ENCODE results near the gene DCC.

Gene DCC

DNA sequence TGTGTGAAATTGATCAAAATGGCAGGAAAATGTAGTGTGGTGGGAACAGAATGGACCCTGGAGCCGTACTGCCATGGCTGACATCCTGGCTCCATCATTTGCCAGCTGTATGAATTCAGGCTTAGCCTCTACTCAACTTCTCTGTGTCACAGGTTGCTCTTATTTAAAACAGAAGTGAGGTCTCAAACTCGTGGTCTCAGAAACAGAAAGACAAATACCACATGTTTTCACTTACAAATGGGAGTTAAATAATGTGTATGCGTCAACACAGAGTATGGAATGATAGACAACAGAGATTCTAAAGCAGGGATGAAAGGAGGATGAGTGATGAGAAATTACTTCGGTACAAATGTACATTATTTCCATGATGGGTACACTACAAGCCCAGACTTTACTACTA is 227.4 kb downstream of the DCC start:
- H3K9me3 ChIP-seq (ENCODE audit: control insufficient read depth in 2 of 2, low read length in 2 of 2): no peaks in the 10 kb centered on the region
- H3K36me3 ChIP-seq (ENCODE audit: control insufficient read depth in 2 of 2, insufficient read depth in 2 of 2, low read length in 2 of 2): no peaks in the 10 kb centered on the region
- H3K9ac ChIP-seq (ENCODE audit: low read depth in 1 of 2, low read length in 2 of 2): no peak overlapping the region
- no peak overlapping the region for H3K27ac ChIP-seq (ENCODE audit: low read depth in 2 of 2, low read length in 2 of 2)
- no peaks in the 10 kb centered on the region for H3K4me1 ChIP-seq (ENCODE audit: control insufficient read depth in 2 of 2, insufficient read depth in 2 of 2, low read length in 2 of 2)
- no peaks in the 10 kb centered on the region for H3K27me3 ChIP-seq (ENCODE audit: control insufficient read depth in 2 of 2, insufficient read depth in 2 of 2, low read length in 2 of 2)
- H3K4me3 ChIP-seq (ENCODE audit: low read length in 2 of 2): no peak overlapping the region

DNA sequence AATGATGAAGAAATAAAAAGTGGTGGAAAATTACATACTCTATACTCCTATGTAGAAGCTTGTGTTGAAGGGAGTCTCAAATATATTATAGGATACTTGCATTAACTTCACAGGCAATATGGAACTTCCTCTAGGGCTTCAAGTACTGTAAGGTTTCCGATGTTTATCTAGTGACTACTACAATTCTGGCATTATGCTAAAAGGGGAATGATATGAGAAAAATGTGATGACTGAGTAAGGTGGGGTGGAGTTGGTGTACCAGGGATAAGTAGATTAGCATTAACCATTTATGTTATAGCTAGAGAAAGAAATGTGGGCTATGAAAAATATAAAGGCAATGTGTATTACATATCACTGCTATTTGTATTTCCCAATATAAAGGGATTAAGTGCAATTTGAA is 229.5 kb downstream of the DCC start:
- Histone ChIP-seq H3K27ac (ENCODE audit: low read depth in 2 of 2, low read length in 2 of 2) (no peak overlapping the region), H3K27me3 (ENCODE audit: control insufficient read depth in 2 of 2, insufficient read depth in 2 of 2, low read length in 2 of 2) (no peaks in the 10 kb centered on the region), H3K9ac (ENCODE audit: low read depth in 1 of 2, low read length in 2 of 2) (no peak overlapping the region), H3K4me3 (ENCODE audit: low read length in 2 of 2) (no peak overlapping the region), H3K4me1 (ENCODE audit: control insufficient read depth in 2 of 2, insufficient read depth in 2 of 2, low read length in 2 of 2) (no peaks in the 10 kb centered on the region), H3K36me3 (ENCODE audit: control insufficient read depth in 2 of 2, insufficient read depth in 2 of 2, low read length in 2 of 2) (no peaks in the 10 kb centered on the region), H3K9me3 (ENCODE audit: control insufficient read depth in 2 of 2, low read length in 2 of 2) (no peaks in the 10 kb centered on the region)

- H3K27me3 ChIP-seq (ENCODE audit: control insufficient read depth in 2 of 2, insufficient read depth in 2 of 2, low read length in 2 of 2): no peaks in the 10 kb centered on the region
- no peak overlapping the region for H3K4me3 ChIP-seq (ENCODE audit: low read length in 2 of 2)
- H3K27ac ChIP-seq (ENCODE audit: low read depth in 2 of 2, low read length in 2 of 2): no peak overlapping the region
- no peaks in the 10 kb centered on the region for H3K36me3 ChIP-seq (ENCODE audit: control insufficient read depth in 2 of 2, insufficient read depth in 2 of 2, low read length in 2 of 2)
- no peaks in the 10 kb centered on the region for H3K4me1 ChIP-seq (ENCODE audit: control insufficient read depth in 2 of 2, insufficient read depth in 2 of 2, low read length in 2 of 2)
- no peak overlapping the region for H3K9ac ChIP-seq (ENCODE audit: low read depth in 1 of 2, low read length in 2 of 2)
- H3K9me3 ChIP-seq (ENCODE audit: control insufficient read depth in 2 of 2, low read length in 2 of 2): no peaks in the 10 kb centered on the region
These were observed 231.0 kb downstream of the DCC start for GRCh38 chr18:52570975-52571374.

- Histone ChIP-seq H3K27me3 (ENCODE audit: control insufficient read depth in 2 of 2, insufficient read depth in 2 of 2, low read length in 2 of 2) (no peaks in the 10 kb centered on the region), H3K9ac (ENCODE audit: low read depth in 1 of 2, low read length in 2 of 2) (no peak overlapping the region), H3K4me3 (ENCODE audit: low read length in 2 of 2) (no peak overlapping the region)
These were observed 232.3 kb downstream of the DCC start for GRCh38 chr18:52572036-52573000.

DNA sequence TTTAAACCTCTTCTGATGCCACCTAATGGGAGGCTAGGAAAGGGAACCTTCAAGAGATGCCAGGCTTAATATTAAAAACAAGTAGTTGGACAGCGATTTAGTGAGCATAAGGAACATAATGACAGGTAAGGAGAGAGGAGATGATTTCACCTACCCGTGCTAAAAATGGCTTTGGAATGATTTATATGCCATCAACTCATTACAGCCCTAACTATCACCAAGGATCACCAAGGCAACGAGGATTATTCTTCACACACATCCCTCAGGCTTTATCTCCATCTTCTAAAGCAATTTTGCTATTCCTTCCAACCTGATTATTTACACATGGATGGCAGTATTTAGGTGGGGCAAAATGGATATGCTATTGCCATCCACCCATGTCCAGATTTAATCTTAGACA is 237.8 kb downstream of the DCC start:
- Histone ChIP-seq H3K27ac (ENCODE audit: low read depth in 2 of 2, low read length in 2 of 2) (no peak overlapping the region), H3K9ac (ENCODE audit: low read depth in 1 of 2, low read length in 2 of 2) (no peak overlapping the region), H3K27me3 (ENCODE audit: control insufficient read depth in 2 of 2, insufficient read depth in 2 of 2, low read length in 2 of 2) (no peaks in the 10 kb centered on the region), H3K4me3 (ENCODE audit: low read length in 2 of 2) (no peak overlapping the region), H3K9me3 (ENCODE audit: control insufficient read depth in 2 of 2, low read length in 2 of 2) (no peaks in the 10 kb centered on the region), H3K4me1 (ENCODE audit: control insufficient read depth in 2 of 2, insufficient read depth in 2 of 2, low read length in 2 of 2) (no peaks in the 10 kb centered on the region), H3K36me3 (ENCODE audit: control insufficient read depth in 2 of 2, insufficient read depth in 2 of 2, low read length in 2 of 2) (no peaks in the 10 kb centered on the region)

More at GRCh38 chr18:52572036-52573000, 232.3 kb downstream of the DCC start:
- no peaks in the 10 kb centered on the region for H3K9me3 ChIP-seq (ENCODE audit: control insufficient read depth in 2 of 2, low read length in 2 of 2)
- no peak overlapping the region for H3K27ac ChIP-seq (ENCODE audit: low read depth in 2 of 2, low read length in 2 of 2)
- H3K4me1 ChIP-seq (ENCODE audit: control insufficient read depth in 2 of 2, insufficient read depth in 2 of 2, low read length in 2 of 2): no peaks in the 10 kb centered on the region
- H3K36me3 ChIP-seq (ENCODE audit: control insufficient read depth in 2 of 2, insufficient read depth in 2 of 2, low read length in 2 of 2): no peaks in the 10 kb centered on the region

DNA sequence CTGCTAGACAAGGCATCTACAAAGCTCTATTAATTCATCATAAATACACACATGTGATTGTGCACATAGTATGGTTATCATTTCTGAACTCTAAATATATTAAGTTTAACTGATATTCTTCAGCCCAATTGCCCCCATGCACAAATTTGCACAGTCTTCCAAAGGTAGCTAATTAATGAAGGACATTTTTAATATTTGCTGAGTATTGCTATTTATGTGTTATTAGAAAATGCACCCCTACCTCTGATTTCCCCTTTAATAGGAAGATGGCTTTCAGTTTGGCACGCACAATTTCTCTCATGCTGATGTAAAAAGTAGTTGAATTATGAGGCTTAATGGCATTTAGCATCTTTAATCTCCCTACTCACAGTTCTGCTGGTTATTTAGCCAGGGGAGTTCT is 242.1 kb downstream of the DCC start:
- Histone ChIP-seq H3K4me1 (ENCODE audit: control insufficient read depth in 2 of 2, insufficient read depth in 2 of 2, low read length in 2 of 2) (no peaks in the 10 kb centered on the region), H3K9me3 (ENCODE audit: control insufficient read depth in 2 of 2, low read length in 2 of 2) (no peaks in the 10 kb centered on the region), H3K27me3 (ENCODE audit: control insufficient read depth in 2 of 2, insufficient read depth in 2 of 2, low read length in 2 of 2) (no peaks in the 10 kb centered on the region), H3K27ac (ENCODE audit: low read depth in 2 of 2, low read length in 2 of 2) (no peak overlapping the region), H3K4me3 (ENCODE audit: low read length in 2 of 2) (no peak overlapping the region), H3K36me3 (ENCODE audit: control insufficient read depth in 2 of 2, insufficient read depth in 2 of 2, low read length in 2 of 2) (no peaks in the 10 kb centered on the region), H3K9ac (ENCODE audit: low read depth in 1 of 2, low read length in 2 of 2) (no peak overlapping the region)

DNA sequence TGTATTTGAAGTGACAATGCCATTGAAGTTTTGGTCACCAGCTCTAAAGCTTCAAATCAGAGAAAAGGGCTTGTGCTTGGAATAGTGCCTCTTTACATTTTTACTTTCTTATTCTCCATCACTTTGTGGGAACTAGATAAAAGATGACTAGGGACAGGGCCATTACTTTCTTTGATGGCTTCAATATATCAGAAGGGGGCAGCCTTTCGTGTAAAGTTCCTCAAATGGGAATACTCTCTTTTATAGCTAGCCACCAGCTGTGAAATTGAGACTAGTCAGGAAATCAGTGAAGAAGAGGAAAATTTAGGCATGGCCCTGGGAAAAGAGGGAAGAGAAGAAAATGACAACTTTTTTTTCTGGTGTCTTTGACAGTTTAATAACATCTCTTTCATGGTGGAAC is 242.5 kb downstream of the DCC start:
- no peak overlapping the region for H3K27ac ChIP-seq (ENCODE audit: low read depth in 2 of 2, low read length in 2 of 2)
- no peaks in the 10 kb centered on the region for H3K9me3 ChIP-seq (ENCODE audit: control insufficient read depth in 2 of 2, low read length in 2 of 2)
- no peak overlapping the region for H3K4me3 ChIP-seq (ENCODE audit: low read length in 2 of 2)
- H3K4me1 ChIP-seq (ENCODE audit: control insufficient read depth in 2 of 2, insufficient read depth in 2 of 2, low read length in 2 of 2): no peaks in the 10 kb centered on the region
- H3K36me3 ChIP-seq (ENCODE audit: control insufficient read depth in 2 of 2, insufficient read depth in 2 of 2, low read length in 2 of 2): no peaks in the 10 kb centered on the region
- no peaks in the 10 kb centered on the region for H3K27me3 ChIP-seq (ENCODE audit: control insufficient read depth in 2 of 2, insufficient read depth in 2 of 2, low read length in 2 of 2)
- H3K9ac ChIP-seq (ENCODE audit: low read depth in 1 of 2, low read length in 2 of 2): no peak overlapping the region

GRCh38 chr18:52588931-52589330 is 248.9 kb downstream of the DCC start:
- H3K27ac ChIP-seq (ENCODE audit: low read depth in 2 of 2, low read length in 2 of 2): no peak overlapping the region
- no peaks in the 10 kb centered on the region for H3K36me3 ChIP-seq (ENCODE audit: control insufficient read depth in 2 of 2, insufficient read depth in 2 of 2, low read length in 2 of 2)
- H3K9ac ChIP-seq (ENCODE audit: low read depth in 1 of 2, low read length in 2 of 2): no peak overlapping the region
- no peaks in the 10 kb centered on the region for H3K27me3 ChIP-seq (ENCODE audit: control insufficient read depth in 2 of 2, insufficient read depth in 2 of 2, low read length in 2 of 2)
- no peak overlapping the region for H3K4me3 ChIP-seq (ENCODE audit: low read length in 2 of 2)
- H3K4me1 ChIP-seq (ENCODE audit: control insufficient read depth in 2 of 2, insufficient read depth in 2 of 2, low read length in 2 of 2): no peaks in the 10 kb centered on the region
- no peaks in the 10 kb centered on the region for H3K9me3 ChIP-seq (ENCODE audit: control insufficient read depth in 2 of 2, low read length in 2 of 2)

GRCh38 chr18:52596748-52597435 is 256.9 kb downstream of the DCC start:
- no peaks in the 10 kb centered on the region for H3K36me3 ChIP-seq (ENCODE audit: control insufficient read depth in 2 of 2, insufficient read depth in 2 of 2, low read length in 2 of 2)
- H3K4me1 ChIP-seq (ENCODE audit: control insufficient read depth in 2 of 2, insufficient read depth in 2 of 2, low read length in 2 of 2): no peaks in the 10 kb centered on the region
- no peaks in the 10 kb centered on the region for H3K9me3 ChIP-seq (ENCODE audit: control insufficient read depth in 2 of 2, low read length in 2 of 2)
- H3K9ac ChIP-seq (ENCODE audit: low read depth in 1 of 2, low read length in 2 of 2): no peak overlapping the region
- H3K27me3 ChIP-seq (ENCODE audit: control insufficient read depth in 2 of 2, insufficient read depth in 2 of 2, low read length in 2 of 2): no peaks in the 10 kb centered on the region
- H3K27ac ChIP-seq (ENCODE audit: low read depth in 2 of 2, low read length in 2 of 2): no peak overlapping the region
- no peak overlapping the region for H3K4me3 ChIP-seq (ENCODE audit: low read length in 2 of 2)

- Histone ChIP-seq H3K4me3 (ENCODE audit: low read length in 2 of 2) (no peak overlapping the region), H3K4me1 (ENCODE audit: control insufficient read depth in 2 of 2, insufficient read depth in 2 of 2, low read length in 2 of 2) (no peaks in the 10 kb centered on the region), H3K9ac (ENCODE audit: low read depth in 1 of 2, low read length in 2 of 2) (no peak overlapping the region), H3K9me3 (ENCODE audit: control insufficient read depth in 2 of 2, low read length in 2 of 2) (no peaks in the 10 kb centered on the region), H3K27ac (ENCODE audit: low read depth in 2 of 2, low read length in 2 of 2) (no peak overlapping the region), H3K27me3 (ENCODE audit: control insufficient read depth in 2 of 2, insufficient read depth in 2 of 2, low read length in 2 of 2) (no peaks in the 10 kb centered on the region), H3K36me3 (ENCODE audit: control insufficient read depth in 2 of 2, insufficient read depth in 2 of 2, low read length in 2 of 2) (no peaks in the 10 kb centered on the region)
These were observed 258.9 kb downstream of the DCC start for GRCh38 chr18:52598921-52599320.
